Panc1 (cell line): Measurements from ENCODE around the gene RC3H1.

ENCODE experiments used
- CTCF ChIP-seq: fragments of 450-650 bp; IDR thresholded peaks from 2 replicates; pipeline ENCODE4 v1.5.1; 2017; ENCODE audit warnings: mild to moderate bottlenecking
- POLR2AphosphoS5 ChIP-seq: IDR thresholded peaks from 2 replicates; pipeline ENCODE4 v1.6.1; 2012; ENCODE audit warnings: mild to moderate bottlenecking, low read depth, low read length, moderate library complexity
- SIN3A ChIP-seq: IDR thresholded peaks from 2 replicates; pipeline ENCODE4 v1.6.1; 2012; ENCODE audit warnings: low read depth, mild to moderate bottlenecking, low read length, moderate library complexity, borderline replicate concordance; ENCODE audit not compliant: insufficient read depth

GRCh38 chr1:173903827-173904531 lies 118.2 kb downstream of the RC3H1 start:
- TF ChIP-seq CTCF (no peak), POLR2AphosphoS5 (no peak), SIN3A (no peak)
